Measurements from ENCODE around the gene CDAN1. TPM values are rescaled to one million over a fixed set of nuclear protein-coding genes. Genes with fewer than 3 reads are reported as not detected.

Gene CDAN1
- total and polyA plus RNA-seq, 10 of the 15 experiments (the other 5 are each of a cell fraction or from before 2014, with no cell fraction given) = 0.56 to 14.2 (median 6.7) TPM

DNA sequence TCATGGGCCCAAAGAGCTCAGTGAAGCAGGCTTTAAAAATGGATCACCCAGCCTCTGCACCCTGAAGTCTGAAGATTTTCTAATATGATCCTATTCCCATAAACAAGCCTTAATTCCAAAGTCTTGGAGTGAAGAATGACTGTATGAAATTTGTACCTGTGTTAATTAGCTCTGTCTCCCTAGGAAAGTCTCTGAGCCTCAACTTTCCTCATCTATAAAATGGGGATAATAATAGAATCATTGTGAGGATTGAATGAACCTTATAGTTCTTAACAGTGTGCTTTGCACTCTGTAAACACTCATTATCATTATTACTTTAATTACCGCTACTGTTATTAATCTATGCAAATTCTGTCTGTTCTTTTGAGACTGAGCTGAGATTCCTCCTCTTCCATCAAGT is 61.9 kb downstream of the CDAN1 start:
- RAD21 ChIA-PET (ENCODE audit: unreplicated experiment) = interaction anchor here (1.2 kb wide), 1 partner anchor 26 kb away, joined by 3 read pairs; no protein-coding TSS in a partner anchor
- Histone ChIP-seq H3K27me3 (replicated peaks in 1 of 2; ENCODE audit: control insufficient read depth in 2 of 2, insufficient read depth in 2 of 2, low read length in 1 of 2) (no peaks in the 10 kb centered on the region), H2AFZ (ENCODE audit: control insufficient read depth, low read depth, low read length) (no peak overlapping the region), H3K4me3 (no peak overlapping the region), H3K79me2 (ENCODE audit: control insufficient read depth, insufficient read depth, low read length) (no peaks in the 10 kb centered on the region), H3K27ac (ENCODE audit: control insufficient read depth, insufficient read depth) (no peak overlapping the region), H4K20me1 (ENCODE audit: control insufficient read depth, insufficient read depth) (no peaks in the 10 kb centered on the region), H3K4me2 (ENCODE audit: control insufficient read depth, insufficient read depth) (no peak overlapping the region), H3K9ac (ENCODE audit: control insufficient read depth, insufficient read depth, low read length) (no peak overlapping the region), H3K4me1 (ENCODE audit: control insufficient read depth, insufficient read depth, low read length) (no peaks in the 10 kb centered on the region; the same call in 1 of the 2 replicates), H3K36me3 (ENCODE audit: control insufficient read depth in 2 of 2, insufficient read depth in 2 of 2, low read length in 1 of 2) (peaks cover 2 to 9% of the 10 kb centered on the region in 2 experiments; a peak in 3 of 4 replicates), H3K9me3 (replicated peaks; ENCODE audit: control insufficient read depth, insufficient read depth, low read length) (no peaks in the 10 kb centered on the region)
- intact Hi-C loops (cut with micrococcal nuclease; ENCODE audit: unreplicated experiment) (no loop called here), in situ Hi-C loops (cut with MboI) (no loop called here)
- DNase-seq (ENCODE audit: low read depth, low spot score) = no peak
- no TSS peak for BruUV-seq (replicated peaks)
- POLR2A ChIA-PET = interaction anchor here (1.2 kb wide), 1 partner anchor 70 kb away, joined by 3 read pairs; no protein-coding TSS in a partner anchor
- CTCF ChIA-PET = no interaction called here
- ATAC-seq = no peak
- SMC1A ChIA-PET (ENCODE audit: uncharacterized antibody, unreplicated experiment) = interaction anchor here (0.8 kb wide), 1 partner anchor 388 kb away, joined by 3 read pairs; no protein-coding TSS in a partner anchor
- 100% methylated on average over 1 of the region's 1 CpG for WGBS (ENCODE audit: insufficient coverage, insufficient replicate concordance, low lambda C conversion rate, missing lambda C conversion rate)
- FAIRE-seq = no peak
- no peak for TF ChIP-seq RCOR1 (conservative IDR thresholded peaks at IDR 0.05; ENCODE audit: low read depth, low read length)
- TF ChIP-seq JUND (IDR thresholded peaks at IDR 0.05; ENCODE audit: low read depth, low read length) = no peak
- TF ChIP-seq BHLHE40 (IDR thresholded peaks at IDR 0.05; ENCODE audit: borderline replicate concordance in 1 of 2, low read depth in 2 of 2, low read length in 1 of 2) = no peak
- TF ChIP-seq SMAD1 (IDR thresholded peaks at IDR 0.05; ENCODE audit: low read depth, partially characterized antibody) = no peak
- no peak for TF ChIP-seq ETV6 (conservative IDR thresholded peaks at IDR 0.05 in 1 of 2, IDR thresholded peaks at IDR 0.05 in 1 of 2; ENCODE audit: borderline replicate concordance in 1 of 2, low read depth in 1 of 2)
- no peak for TF ChIP-seq POLR2AphosphoS2 (IDR thresholded peaks at IDR 0.05; ENCODE audit: low read depth, low read length)
- no peak for TF ChIP-seq PML (IDR thresholded peaks at IDR 0.05; ENCODE audit: low read length)
- no peak for TF ChIP-seq EED (IDR thresholded peaks at IDR 0.05; ENCODE audit: low read depth)
- TF ChIP-seq EGR1 (IDR thresholded peaks at IDR 0.05; ENCODE audit: borderline replicate concordance in 1 of 2, low read depth in 2 of 2, low read length in 2 of 2) = no peak
- TF ChIP-seq SRF (IDR thresholded peaks at IDR 0.05; ENCODE audit: low read depth in 2 of 2, low read length in 2 of 2) = no peak
- TF ChIP-seq HDAC6 (IDR thresholded peaks at IDR 0.05; ENCODE audit: unreplicated experiment) = no peak
- no peak for TF ChIP-seq CBX5 (IDR thresholded peaks at IDR 0.05; ENCODE audit: low read depth)
- TF ChIP-seq, protein P1, sequence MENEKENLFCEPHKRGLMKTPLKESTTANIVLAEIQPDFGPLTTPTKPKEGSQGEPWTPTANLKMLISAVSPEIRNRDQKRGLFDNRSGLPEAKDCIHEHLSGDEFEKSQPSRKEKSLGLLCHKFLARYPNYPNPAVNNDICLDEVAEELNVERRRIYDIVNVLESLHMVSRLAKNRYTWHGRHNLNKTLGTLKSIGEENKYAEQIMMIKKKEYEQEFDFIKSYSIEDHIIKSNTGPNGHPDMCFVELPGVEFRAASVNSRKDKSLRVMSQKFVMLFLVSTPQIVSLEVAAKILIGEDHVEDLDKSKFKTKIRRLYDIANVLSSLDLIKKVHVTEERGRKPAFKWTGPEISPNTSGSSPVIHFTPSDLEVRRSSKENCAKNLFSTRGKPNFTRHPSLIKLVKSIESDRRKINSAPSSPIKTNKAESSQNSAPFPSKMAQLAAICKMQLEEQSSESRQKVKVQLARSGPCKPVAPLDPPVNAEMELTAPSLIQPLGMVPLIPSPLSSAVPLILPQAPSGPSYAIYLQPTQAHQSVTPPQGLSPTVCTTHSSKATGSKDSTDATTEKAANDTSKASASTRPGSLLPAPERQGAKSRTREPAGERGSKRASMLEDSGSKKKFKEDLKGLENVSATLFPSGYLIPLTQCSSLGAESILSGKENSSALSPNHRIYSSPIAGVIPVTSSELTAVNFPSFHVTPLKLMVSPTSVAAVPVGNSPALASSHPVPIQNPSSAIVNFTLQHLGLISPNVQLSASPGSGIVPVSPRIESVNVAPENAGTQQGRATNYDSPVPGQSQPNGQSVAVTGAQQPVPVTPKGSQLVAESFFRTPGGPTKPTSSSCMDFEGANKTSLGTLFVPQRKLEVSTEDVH (IDR thresholded peaks at IDR 0.05; ENCODE audit: low read depth, partially characterized antibody) = no peak
- TF ChIP-seq STAT1 (conservative IDR thresholded peaks at IDR 0.05) = no peak
- no peak for TF ChIP-seq KDM1A (IDR thresholded peaks at IDR 0.05; ENCODE audit: borderline replicate concordance)
- TF ChIP-seq HDGF (IDR thresholded peaks at IDR 0.05) = no peak
- TF ChIP-seq, protein P2, sequence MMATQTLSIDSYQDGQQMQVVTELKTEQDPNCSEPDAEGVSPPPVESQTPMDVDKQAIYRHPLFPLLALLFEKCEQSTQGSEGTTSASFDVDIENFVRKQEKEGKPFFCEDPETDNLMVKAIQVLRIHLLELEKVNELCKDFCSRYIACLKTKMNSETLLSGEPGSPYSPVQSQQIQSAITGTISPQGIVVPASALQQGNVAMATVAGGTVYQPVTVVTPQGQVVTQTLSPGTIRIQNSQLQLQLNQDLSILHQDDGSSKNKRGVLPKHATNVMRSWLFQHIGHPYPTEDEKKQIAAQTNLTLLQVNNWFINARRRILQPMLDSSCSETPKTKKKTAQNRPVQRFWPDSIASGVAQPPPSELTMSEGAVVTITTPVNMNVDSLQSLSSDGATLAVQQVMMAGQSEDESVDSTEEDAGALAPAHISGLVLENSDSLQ (IDR thresholded peaks at IDR 0.05) = no peak
- TF ChIP-seq, protein P3, sequence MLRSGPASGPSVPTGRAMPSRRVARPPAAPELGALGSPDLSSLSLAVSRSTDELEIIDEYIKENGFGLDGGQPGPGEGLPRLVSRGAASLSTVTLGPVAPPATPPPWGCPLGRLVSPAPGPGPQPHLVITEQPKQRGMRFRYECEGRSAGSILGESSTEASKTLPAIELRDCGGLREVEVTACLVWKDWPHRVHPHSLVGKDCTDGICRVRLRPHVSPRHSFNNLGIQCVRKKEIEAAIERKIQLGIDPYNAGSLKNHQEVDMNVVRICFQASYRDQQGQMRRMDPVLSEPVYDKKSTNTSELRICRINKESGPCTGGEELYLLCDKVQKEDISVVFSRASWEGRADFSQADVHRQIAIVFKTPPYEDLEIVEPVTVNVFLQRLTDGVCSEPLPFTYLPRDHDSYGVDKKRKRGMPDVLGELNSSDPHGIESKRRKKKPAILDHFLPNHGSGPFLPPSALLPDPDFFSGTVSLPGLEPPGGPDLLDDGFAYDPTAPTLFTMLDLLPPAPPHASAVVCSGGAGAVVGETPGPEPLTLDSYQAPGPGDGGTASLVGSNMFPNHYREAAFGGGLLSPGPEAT (IDR thresholded peaks at IDR 0.05; ENCODE audit: low read depth) = no peak

Data from GM12878 (cell line).